Mucosa of stomach (tissue), 1 donor: ENCODE measurements around the gene GRIN3A.
"Not testable (repeated sequence)": the region's sequence is repeated elsewhere in the genome, so short reads cannot be mapped to it uniquely, and the experiment has no call there.

ENCODE experiments used
- H3K27me3 ChIP-seq: one replicate; pipeline ENCODE4 v1.7.0; 2013; ENCODE audit warnings: mild to moderate bottlenecking, low read length; ENCODE audit not compliant: control insufficient read depth, insufficient read depth
- H3K36me3 ChIP-seq: one replicate; pipeline ENCODE4 v1.7.0; 2013; ENCODE audit warnings: low read length; ENCODE audit not compliant: control insufficient read depth, insufficient read depth
- H3K4me1 ChIP-seq: one replicate; pipeline ENCODE4 v1.7.0; 2013; ENCODE audit warnings: mild to moderate bottlenecking, low read length; ENCODE audit not compliant: control insufficient read depth, insufficient read depth
- H3K4me3 ChIP-seq: one replicate; pipeline ENCODE4 v1.7.0; 2013; ENCODE audit warnings: low read length
- H3K9ac ChIP-seq: one replicate; pipeline ENCODE4 v1.7.0; 2013; ENCODE audit warnings: mild to moderate bottlenecking, low read length, moderate library complexity
- H3K9me3 ChIP-seq: one replicate; pipeline ENCODE4 v1.7.0; 2013; ENCODE audit warnings: mild to moderate bottlenecking, low read length, moderate library complexity; ENCODE audit not compliant: control insufficient read depth
- donor health status: Pancreatic carcinoma.

The GRIN3A gene

GRCh38 chr9:101727612-101728524 lies 10.6 kb downstream of the GRIN3A start:
- H3K4me1 ChIP-seq, result no peaks in the 10 kb centered on the region
- H3K9me3 ChIP-seq, result no peaks in the 10 kb centered on the region
- H3K4me3 ChIP-seq, result no peak overlapping the region
- no peak overlapping the region for H3K9ac ChIP-seq
- H3K36me3 ChIP-seq, result no peaks in the 10 kb centered on the region
- H3K27me3 ChIP-seq, result no peaks in the 10 kb centered on the region

GRCh38 chr9:101724271-101724670 lies 14.2 kb downstream of the GRIN3A start:
- not testable (repeated sequence) for H3K4me3 ChIP-seq, H3K4me1 ChIP-seq, H3K9ac ChIP-seq, H3K36me3 ChIP-seq, H3K27me3 ChIP-seq, H3K9me3 ChIP-seq

GRCh38 chr9:101718192-101718591 lies 20.3 kb downstream of the GRIN3A start:
- no peaks in the 10 kb centered on the region for H3K4me1 ChIP-seq
- no peaks in the 10 kb centered on the region for H3K36me3 ChIP-seq
- H3K4me3 ChIP-seq, result no peak overlapping the region
- H3K9ac ChIP-seq, result no peak overlapping the region
- H3K27me3 ChIP-seq, result no peaks in the 10 kb centered on the region
- H3K9me3 ChIP-seq, result no peaks in the 10 kb centered on the region

DNA sequence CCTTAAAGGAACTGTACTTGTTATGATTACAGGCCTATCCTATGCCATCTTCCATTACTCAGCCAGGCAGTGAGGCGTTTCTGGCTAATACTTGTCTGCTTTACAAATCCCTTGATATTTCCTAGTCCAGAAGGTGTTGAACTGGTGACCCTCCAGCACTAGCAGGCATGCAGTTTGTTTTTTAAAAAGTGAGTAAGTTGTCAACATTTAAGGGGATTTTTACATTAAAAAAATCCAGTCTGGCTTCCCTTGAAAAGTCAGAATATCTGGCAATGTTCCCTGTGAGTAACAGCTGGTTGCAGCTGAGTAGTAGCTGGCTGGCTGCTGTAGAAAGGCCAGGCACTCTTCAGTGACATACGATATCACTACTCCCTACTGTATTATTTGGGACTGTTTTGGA lies 21.8 kb downstream of the GRIN3A start:
- H3K4me1 ChIP-seq, result no peaks in the 10 kb centered on the region
- H3K27me3 ChIP-seq, result peaks cover 1% of the 10 kb centered on the region
- no peaks in the 10 kb centered on the region for H3K9me3 ChIP-seq
- no peak overlapping the region for H3K4me3 ChIP-seq
- H3K9ac ChIP-seq, result no peak overlapping the region
- no peaks in the 10 kb centered on the region for H3K36me3 ChIP-seq

DNA sequence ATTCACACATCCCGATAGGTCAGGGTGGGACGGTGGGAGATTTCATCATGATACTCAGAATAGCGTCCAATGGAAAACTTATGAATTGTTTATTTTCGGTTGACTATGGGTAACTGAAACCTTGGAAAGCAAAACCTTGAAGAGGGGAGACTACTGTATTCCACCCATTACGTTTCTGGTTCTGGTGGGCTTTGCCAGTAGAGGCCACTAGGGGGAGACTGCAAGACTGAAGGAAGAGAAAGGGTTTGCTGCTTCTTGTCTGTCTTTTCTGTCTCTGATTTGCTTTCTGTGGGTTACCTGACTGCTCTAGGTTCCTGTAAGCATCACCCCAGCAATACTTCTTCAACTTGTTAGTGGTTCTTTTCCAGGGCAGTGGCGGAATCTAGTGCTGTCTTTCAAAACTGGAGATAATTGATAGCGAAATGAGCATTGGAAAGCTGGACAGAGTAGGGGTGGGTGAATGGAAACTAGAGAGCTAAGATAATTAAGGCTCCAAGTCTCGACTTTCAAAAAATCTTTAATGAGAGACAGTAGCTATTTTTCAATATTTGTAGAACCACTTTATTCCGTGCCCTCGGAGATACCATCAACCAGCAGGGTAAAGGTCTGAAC lies 27.0 kb downstream of the GRIN3A start:
- Histone ChIP-seq H3K27me3 (peaks cover 4% of the 10 kb centered on the region), H3K4me3 (no peak overlapping the region), H3K4me1 (no peaks in the 10 kb centered on the region), H3K9me3 (no peaks in the 10 kb centered on the region), H3K9ac (no peak overlapping the region), H3K36me3 (no peaks in the 10 kb centered on the region)

GRCh38 chr9:101708855-101709254 lies 29.6 kb downstream of the GRIN3A start:
- Histone ChIP-seq H3K4me3 (no peak overlapping the region), H3K4me1 (no peaks in the 10 kb centered on the region), H3K9me3 (no peaks in the 10 kb centered on the region), H3K9ac (no peak overlapping the region), H3K36me3 (no peaks in the 10 kb centered on the region), H3K27me3 (peaks cover 4% of the 10 kb centered on the region)

- no peak overlapping the region for H3K9ac ChIP-seq
- H3K27me3 ChIP-seq, result peaks cover 4% of the 10 kb centered on the region
- H3K36me3 ChIP-seq, result no peaks in the 10 kb centered on the region
- no peak overlapping the region for H3K4me3 ChIP-seq
- no peaks in the 10 kb centered on the region for H3K4me1 ChIP-seq
- H3K9me3 ChIP-seq, result no peaks in the 10 kb centered on the region
Observed at GRCh38 chr9:101707721-101708120, 30.7 kb downstream of the GRIN3A start.

- no peak overlapping the region for H3K9ac ChIP-seq
- no peaks in the 10 kb centered on the region for H3K9me3 ChIP-seq
- no peak overlapping the region for H3K4me3 ChIP-seq
- H3K27me3 ChIP-seq, result peaks cover 4% of the 10 kb centered on the region
- H3K36me3 ChIP-seq, result no peaks in the 10 kb centered on the region
- no peaks in the 10 kb centered on the region for H3K4me1 ChIP-seq
Observed at GRCh38 chr9:101706997-101707396, 31.4 kb downstream of the GRIN3A start.

- H3K4me1 ChIP-seq, result no peaks in the 10 kb centered on the region
- H3K9ac ChIP-seq, result no peak overlapping the region
- no peak overlapping the region for H3K4me3 ChIP-seq
- H3K9me3 ChIP-seq, result no peaks in the 10 kb centered on the region
- H3K27me3 ChIP-seq, result no peaks in the 10 kb centered on the region
- H3K36me3 ChIP-seq, result no peaks in the 10 kb centered on the region
Observed at GRCh38 chr9:101706261-101706798, 32.1 kb downstream of the GRIN3A start.

GRCh38 chr9:101705135-101705661 lies 33.2 kb downstream of the GRIN3A start:
- Histone ChIP-seq H3K36me3 (no peaks in the 10 kb centered on the region), H3K4me3 (no peak overlapping the region), H3K4me1 (no peaks in the 10 kb centered on the region), H3K27me3 (no peaks in the 10 kb centered on the region), H3K9me3 (no peaks in the 10 kb centered on the region), H3K9ac (no peak overlapping the region)

GRCh38 chr9:101702257-101702656 lies 36.2 kb downstream of the GRIN3A start:
- Histone ChIP-seq H3K9ac (no peak overlapping the region), H3K4me1 (no peaks in the 10 kb centered on the region)

More at GRCh38 chr9:101702257-101702656, 36.2 kb downstream of the GRIN3A start:
- H3K9me3 ChIP-seq, result no peaks in the 10 kb centered on the region
- H3K27me3 ChIP-seq, result no peaks in the 10 kb centered on the region
- no peak overlapping the region for H3K4me3 ChIP-seq
- no peaks in the 10 kb centered on the region for H3K36me3 ChIP-seq
